CD14-positive monocyte (primary cell): ENCODE data around the gene ARHGAP44. TPM values are rescaled to one million over a fixed set of nuclear protein-coding genes. Genes with fewer than 3 reads are reported as not detected.

ENCODE experiments used
- DNase-seq, 3 donors: peaks; one replicate each; pipeline ENCODE4 v3.0.0-alpha.2; 2011 to 2022
- H2AFZ ChIP-seq: 2 replicates; pipeline ENCODE4 v1.6.0; 2012; ENCODE audit warnings: mild to moderate bottlenecking, low read depth, low read length, inconsistent platforms; ENCODE audit not compliant: insufficient read depth, poor library complexity, severe bottlenecking
- H3K27ac ChIP-seq, 2 donors: 1 replicate in 1 of 2; 2 replicates in 1 of 2; pipeline ENCODE4 v1.5.1; 2012 to 2013; ENCODE audit warnings: low read length in 2 of 2, control low read depth in 1 of 2, inconsistent platforms in 1 of 2, low read depth in 1 of 2, mild to moderate bottlenecking in 1 of 2
- H3K27me3 ChIP-seq, 2 donors: one replicate each; pipeline versions ENCODE4 v1.6.0 to v1.6.1; 2011 to 2013; ENCODE audit warnings: low read length in 2 of 2; ENCODE audit not compliant: control insufficient read depth in 2 of 2, insufficient read depth in 2 of 2
- H3K36me3 ChIP-seq, 2 donors: replicated peaks in 1 of 2; 1 replicate in 1 of 2; 2 replicates in 1 of 2; pipeline versions ENCODE4 v1.5.1 to v1.6.1; 2012 to 2013; ENCODE audit warnings: low read length in 2 of 2, control low read depth in 1 of 2, inconsistent platforms in 1 of 2, mild to moderate bottlenecking in 1 of 2; ENCODE audit not compliant: insufficient read depth in 2 of 2, control insufficient read depth in 1 of 2
- H3K4me1 ChIP-seq, 2 donors: 1 replicate in 1 of 2; 2 replicates in 1 of 2; pipeline versions ENCODE4 v1.5.1 to v1.6.1; 2012 to 2013; ENCODE audit warnings: low read length in 2 of 2, control low read depth in 1 of 2, inconsistent platforms in 1 of 2, mild to moderate bottlenecking in 1 of 2, moderate library complexity in 1 of 2; ENCODE audit not compliant: insufficient read depth in 2 of 2, control insufficient read depth in 1 of 2
- H3K4me2 ChIP-seq: replicated peaks from 2 replicates; pipeline ENCODE3; 2012; ENCODE audit warnings: low read length, moderate library complexity, mild to moderate bottlenecking; ENCODE audit not compliant: poor library complexity, severe bottlenecking; ENCODE audit errors: extremely low read depth
- H3K4me3 ChIP-seq, 3 experiments: fragments of 200-600 bp in 1 of 3; sonication (generic) in 1 of 3; replicated peaks in 1 of 3; 1 replicate in 2 of 3; 2 replicates in 1 of 3; pipeline ENCODE4 v1.5.1; 2011 to 2013; ENCODE audit warnings: low read length in 3 of 3, mild to moderate bottlenecking in 3 of 3, control low read depth in 2 of 3, low read depth in 2 of 3, inconsistent platforms in 1 of 3, moderate library complexity in 1 of 3
- H3K79me2 ChIP-seq: 2 replicates; pipeline ENCODE4 v1.6.0; 2012; ENCODE audit warnings: mild to moderate bottlenecking, control low read depth, inconsistent platforms, low read length, moderate library complexity; ENCODE audit not compliant: insufficient read depth
- H3K9ac ChIP-seq: 2 replicates; pipeline ENCODE4 v1.6.0; 2017; ENCODE audit warnings: low read length, mild to moderate bottlenecking; ENCODE audit not compliant: insufficient read depth, poor library complexity, severe bottlenecking
- H3K9me3 ChIP-seq, 2 donors: replicated peaks in 1 of 2; 1 replicate in 1 of 2; 2 replicates in 1 of 2; pipeline versions ENCODE4 v1.5.1 to v1.6.1; 2012 to 2013; ENCODE audit warnings: low read length in 2 of 2, control low read depth in 1 of 2; ENCODE audit not compliant: control insufficient read depth in 1 of 2, insufficient read depth in 1 of 2
- H4K20me1 ChIP-seq: 2 replicates; pipeline ENCODE4 v1.6.0; 2012; ENCODE audit warnings: mild to moderate bottlenecking, low read length, control low read depth, moderate library complexity; ENCODE audit not compliant: insufficient read depth
- H3K27ac Mint-ChIP-seq, 7 donors: one replicate each; pipeline ENCODE4 v1.8.0; 2020; ENCODE audit warnings: mild to moderate bottlenecking in 7 of 7, mixed read lengths in 7 of 7, moderate library complexity in 6 of 7, inconsistent platforms in 2 of 7
- H3K27me3 Mint-ChIP-seq, 3 donors: one replicate each; pipeline ENCODE4 v1.8.0; 2021 to 2022; ENCODE audit warnings: low read depth in 3 of 3, mild to moderate bottlenecking in 3 of 3, mixed read lengths in 3 of 3, moderate library complexity in 3 of 3, inconsistent platforms in 1 of 3
- H3K36me3 Mint-ChIP-seq, 2 donors: one replicate each; pipeline ENCODE4 v1.8.0; 2020; ENCODE audit warnings: mixed read lengths in 2 of 2, inconsistent platforms in 1 of 2, mild to moderate bottlenecking in 1 of 2
- H3K4me1 Mint-ChIP-seq: one replicate; pipeline ENCODE4 v1.8.0; 2020; ENCODE audit warnings: mild to moderate bottlenecking, mixed read lengths
- H3K4me3 Mint-ChIP-seq, 2 donors: one replicate each; pipeline ENCODE4 v1.8.0; 2020; ENCODE audit warnings: mild to moderate bottlenecking in 2 of 2, mixed read lengths in 2 of 2, moderate library complexity in 1 of 2
- H3K9me3 Mint-ChIP-seq, 7 donors: one replicate each; pipeline ENCODE4 v1.8.0; 2020 to 2022; ENCODE audit warnings: mixed read lengths in 7 of 7, mild to moderate bottlenecking in 6 of 7, moderate library complexity in 6 of 7, inconsistent platforms in 2 of 7
- CTCF ChIP-seq: fragments of 200-600 bp; IDR thresholded peaks from one replicate; pipeline ENCODE4 v1.8.0; 2022; ENCODE audit warnings: antibody characterized with exemption, mild to moderate bottlenecking
- WGBS: methylation state at CpG from one replicate; pipeline ENCODE4 v1.1.5; 2013; ENCODE audit warnings: missing lambda C conversion rate; ENCODE audit not compliant: insufficient coverage; 5-methylcytosine and 5-hydroxymethylcytosine counted together
- intact Hi-C, 2 donors: fragments of 100-400 bp; cut with micrococcal nuclease; formaldehyde crosslinking; loops; one replicate each; pipeline versions ENCODE4 v1.15.0 to v1.15.1; 2023
- polyA plus RNA-seq, 3 donors: library from polyadenylated mRNA; depleted of rRNA in 1 of 3; unstranded in 2 of 3; stranded (reverse) in 1 of 3; fragments of 300-500 nt in 2 of 3; fragments of >200 nt in 1 of 3; fragmentation: Illumina TruSeq in 2 of 3; gene quantifications; 1 replicate in 2 of 3; 2 replicates in 1 of 3; pipeline ENCODE4 v1.2.3, GENCODE V29; 2012 to 2021

ARHGAP44 gene
- polyA plus RNA-seq, 3 donors = not detected

- no peaks in the 10 kb centered on the region for H3K36me3 ChIP-seq
- Mint-ChIP-seq H3K27me3 (peaks cover 0 to 3% (median 0%) of the 10 kb centered on the region in 3 donors), H3K9me3 (peaks cover 22 to 51% (median 30%) of the 10 kb centered on the region in 7 donors), H3K36me3 (no peaks in the 10 kb centered on the region), H3K4me3 (no peak overlapping the region), H3K27ac (peak overlapping the region in 1 of 7 donors; percentile 79), H3K4me1 (no peaks in the 10 kb centered on the region)
- no peak overlapping the region for H3K4me3 ChIP-seq
- no peaks in the 10 kb centered on the region for H4K20me1 ChIP-seq
- H3K27me3 ChIP-seq = no peaks in the 10 kb centered on the region
- no peaks in the 10 kb centered on the region for H3K79me2 ChIP-seq
- intact Hi-C loops = no loop called here
- peaks cover 30 to 32% of the 10 kb centered on the region in 2 donors for H3K9me3 ChIP-seq
- no peak for DNase-seq
- 97% methylated on average over 13 of the region's 13 CpGs for WGBS
- no peak overlapping the region for H2AFZ ChIP-seq
- no peak overlapping the region for H3K27ac ChIP-seq
- no peak overlapping the region for H3K9ac ChIP-seq
- H3K4me2 ChIP-seq = no peak overlapping the region
- H3K4me1 ChIP-seq = no peaks in the 10 kb centered on the region
- TF ChIP-seq CTCF = no peak
These were observed 163.9 kb downstream of the ARHGAP44 start for GRCh38 chr17:12953156-12953555.

GRCh38 chr17:12955521-12955920 is 166.2 kb downstream of the ARHGAP44 start:
- TF ChIP-seq CTCF = no peak
- H3K4me3 ChIP-seq = no peak overlapping the region
- H3K79me2 ChIP-seq = no peaks in the 10 kb centered on the region
- Mint-ChIP-seq H3K36me3 (no peaks in the 10 kb centered on the region), H3K9me3 (peaks cover 16 to 50% (median 32%) of the 10 kb centered on the region in 7 donors), H3K4me1 (no peaks in the 10 kb centered on the region), H3K4me3 (no peak overlapping the region), H3K27me3 (peaks cover 0 to 3% (median 0%) of the 10 kb centered on the region in 3 donors), H3K27ac (no peak overlapping the region)
- H3K9me3 ChIP-seq = peaks cover 36 to 42% of the 10 kb centered on the region in 2 donors
- H3K27me3 ChIP-seq = no peaks in the 10 kb centered on the region
- H3K4me1 ChIP-seq = no peaks in the 10 kb centered on the region
- H3K36me3 ChIP-seq = no peaks in the 10 kb centered on the region
- no peak overlapping the region for H2AFZ ChIP-seq
- H3K4me2 ChIP-seq = no peak overlapping the region
- WGBS = 90% methylated on average over 4 of the region's 5 CpGs
- H3K27ac ChIP-seq = no peak overlapping the region
- no peak for DNase-seq
- intact Hi-C loops = no loop called here
- H4K20me1 ChIP-seq = no peaks in the 10 kb centered on the region
- H3K9ac ChIP-seq = no peak overlapping the region
